BE2C (cell line): ENCODE measurements around the gene THSD7A.

ENCODE experiments used
- DNase-seq: peaks from one replicate; pipeline ENCODE4 v3.0.0-alpha.2; 2020
- H3K27me3 ChIP-seq: fragments of 250-450 bp; sonication (Bioruptor Pico); 2 replicates; pipeline ENCODE4 v1.5.1; 2020; ENCODE audit warnings: mild to moderate bottlenecking
- H3K36me3 ChIP-seq: fragments of 250-450 bp; sonication (Bioruptor Pico); 2 replicates; pipeline ENCODE4 v1.5.1; 2020; ENCODE audit warnings: mild to moderate bottlenecking
- H3K4me1 ChIP-seq: fragments of 250-450 bp; sonication (Bioruptor Pico); 2 replicates; pipeline ENCODE4 v1.5.1; 2020
- H3K4me3 ChIP-seq: 2 replicates; pipeline ENCODE4 v1.5.1; 2011; ENCODE audit warnings: low read depth, low read length
- H3K9me3 ChIP-seq: fragments of 250-450 bp; sonication (Bioruptor Pico); 2 replicates; pipeline ENCODE4 v1.5.1; 2020
- TF ChIP-seq, protein P1 (sequence below): IDR thresholded peaks from 2 replicates; pipeline ENCODE4 v1.5.1; 2012; ENCODE audit warnings: mild to moderate bottlenecking, low read depth, low read length

Gene THSD7A

DNA sequence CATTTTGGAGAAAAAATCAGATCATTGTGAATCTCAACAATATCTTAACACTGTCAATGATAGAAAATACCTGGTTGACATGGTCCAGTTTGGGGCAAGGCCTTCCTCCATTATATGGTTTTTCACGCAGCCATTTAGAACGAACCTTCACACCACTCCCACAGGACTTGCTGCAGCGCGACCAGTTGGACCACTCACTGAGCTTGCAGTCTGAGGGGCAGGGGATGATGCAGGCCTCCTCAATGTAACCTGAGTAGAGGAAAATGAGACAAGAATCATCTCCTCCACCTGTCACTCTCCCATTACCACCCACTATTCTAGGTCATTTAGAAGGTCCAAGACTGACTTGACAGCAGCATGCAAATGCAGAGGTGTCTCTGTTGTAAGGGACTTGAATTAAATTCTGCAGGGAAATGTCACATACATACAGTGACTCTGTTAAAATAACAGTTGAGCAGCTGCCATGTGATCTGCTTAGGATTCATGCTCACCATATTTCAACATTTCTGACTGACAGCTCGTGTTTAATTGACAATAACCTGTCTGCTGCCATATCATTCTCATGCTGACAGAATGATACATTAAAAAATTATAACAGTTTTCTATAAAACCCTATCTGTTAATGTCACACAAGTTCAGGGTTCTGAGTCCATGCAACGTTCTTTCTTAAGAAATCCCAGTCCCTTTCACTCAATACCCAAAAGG, 403.0 kb downstream of the THSD7A start:
- Histone ChIP-seq H3K9me3 (no peaks in the 10 kb centered on the region), H3K36me3 (no peaks in the 10 kb centered on the region), H3K4me3 (no peak overlapping the region), H3K4me1 (peaks cover 28% of the 10 kb centered on the region), H3K27me3 (no peaks in the 10 kb centered on the region)
- TF ChIP-seq, protein P1, sequence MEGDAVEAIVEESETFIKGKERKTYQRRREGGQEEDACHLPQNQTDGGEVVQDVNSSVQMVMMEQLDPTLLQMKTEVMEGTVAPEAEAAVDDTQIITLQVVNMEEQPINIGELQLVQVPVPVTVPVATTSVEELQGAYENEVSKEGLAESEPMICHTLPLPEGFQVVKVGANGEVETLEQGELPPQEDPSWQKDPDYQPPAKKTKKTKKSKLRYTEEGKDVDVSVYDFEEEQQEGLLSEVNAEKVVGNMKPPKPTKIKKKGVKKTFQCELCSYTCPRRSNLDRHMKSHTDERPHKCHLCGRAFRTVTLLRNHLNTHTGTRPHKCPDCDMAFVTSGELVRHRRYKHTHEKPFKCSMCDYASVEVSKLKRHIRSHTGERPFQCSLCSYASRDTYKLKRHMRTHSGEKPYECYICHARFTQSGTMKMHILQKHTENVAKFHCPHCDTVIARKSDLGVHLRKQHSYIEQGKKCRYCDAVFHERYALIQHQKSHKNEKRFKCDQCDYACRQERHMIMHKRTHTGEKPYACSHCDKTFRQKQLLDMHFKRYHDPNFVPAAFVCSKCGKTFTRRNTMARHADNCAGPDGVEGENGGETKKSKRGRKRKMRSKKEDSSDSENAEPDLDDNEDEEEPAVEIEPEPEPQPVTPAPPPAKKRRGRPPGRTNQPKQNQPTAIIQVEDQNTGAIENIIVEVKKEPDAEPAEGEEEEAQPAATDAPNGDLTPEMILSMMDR = no peak
- DNase-seq = no peak

DNA sequence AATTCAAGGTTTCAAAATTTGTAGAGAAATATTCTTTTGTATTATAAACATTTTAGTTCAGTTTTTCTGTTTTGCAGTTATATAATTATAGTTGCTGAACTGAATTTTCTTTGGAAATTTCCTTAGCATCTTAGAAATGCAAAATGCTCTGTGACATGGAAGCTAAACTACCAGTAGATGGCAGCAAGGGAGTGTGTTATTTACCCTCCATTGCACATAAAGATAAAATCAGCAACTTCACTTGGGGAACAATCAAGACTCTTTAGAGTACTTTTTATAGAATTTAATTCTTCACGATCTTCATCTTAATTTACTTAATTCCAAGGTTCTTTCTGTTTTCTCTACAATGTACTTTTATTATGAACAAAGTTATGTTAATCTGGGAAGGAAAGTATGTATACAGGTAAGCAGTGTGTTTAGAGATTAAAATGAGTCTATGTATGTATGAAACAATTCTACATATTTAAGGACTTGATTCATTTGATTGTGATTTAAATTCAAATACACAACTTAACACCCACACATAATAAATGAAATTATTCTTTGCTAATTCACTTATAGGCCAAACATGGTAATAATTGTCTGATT, 404.2 kb downstream of the THSD7A start:
- Histone ChIP-seq H3K4me3 (no peak overlapping the region), H3K36me3 (peaks cover 4% of the 10 kb centered on the region; the same call in 1 of the 2 replicates), H3K4me1 (peaks cover 30% of the 10 kb centered on the region), H3K27me3 (no peaks in the 10 kb centered on the region), H3K9me3 (no peaks in the 10 kb centered on the region)
- peak; percentile 30 for DNase-seq
- TF ChIP-seq, protein P1 = peak; percentile 85

DNA sequence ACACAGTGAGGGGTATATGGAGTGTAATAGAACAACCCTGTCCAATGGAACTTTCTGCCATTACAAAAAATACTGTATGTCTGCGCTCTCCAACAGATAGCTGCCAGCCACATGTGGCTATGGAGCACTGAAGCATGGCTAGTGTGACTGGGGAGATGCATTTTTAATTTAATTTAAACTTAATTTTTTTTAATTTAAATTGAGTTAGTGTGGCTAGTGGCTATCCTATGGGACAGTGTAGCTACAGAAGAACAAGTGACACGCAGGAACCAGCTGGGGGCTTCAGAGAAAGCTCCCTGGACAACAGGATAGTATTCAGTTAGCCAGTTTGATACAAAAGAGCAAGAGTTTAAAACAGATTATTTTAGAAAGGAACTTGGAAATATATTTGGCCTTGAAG, 408.0 kb downstream of the THSD7A start:
- TF ChIP-seq, protein P1 = no peak
- Histone ChIP-seq H3K4me1 (peaks cover 27% of the 10 kb centered on the region), H3K27me3 (no peaks in the 10 kb centered on the region), H3K9me3 (no peaks in the 10 kb centered on the region), H3K4me3 (no peak overlapping the region), H3K36me3 (peaks cover 12% of the 10 kb centered on the region)
- peak; percentile 63 for DNase-seq

DNA sequence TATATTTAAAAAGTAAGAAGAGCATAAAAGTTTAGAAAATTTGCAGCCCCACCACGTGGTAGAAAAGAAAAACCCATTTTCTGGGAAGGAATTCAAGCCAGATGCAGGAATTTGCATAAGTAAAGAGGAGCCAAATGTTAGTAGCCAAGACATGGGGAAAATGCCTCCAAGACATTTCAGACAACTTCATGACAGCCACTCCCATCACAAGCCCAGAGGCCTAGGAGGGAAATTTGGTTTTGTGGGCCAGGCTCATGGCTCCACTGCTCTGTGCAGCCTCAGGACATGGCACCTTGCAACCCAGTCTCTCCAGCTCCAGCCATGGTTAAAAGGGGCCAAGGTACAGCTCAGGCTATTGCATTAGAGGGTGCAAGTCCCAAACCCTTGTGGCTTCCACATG, 411.9 kb downstream of the THSD7A start:
- Histone ChIP-seq H3K9me3 (no peaks in the 10 kb centered on the region), H3K27me3 (no peaks in the 10 kb centered on the region), H3K4me3 (no peak overlapping the region), H3K4me1 (peaks cover 13% of the 10 kb centered on the region), H3K36me3 (peaks cover 15% of the 10 kb centered on the region)
- no peak for DNase-seq
- TF ChIP-seq, protein P1 = no peak

DNA sequence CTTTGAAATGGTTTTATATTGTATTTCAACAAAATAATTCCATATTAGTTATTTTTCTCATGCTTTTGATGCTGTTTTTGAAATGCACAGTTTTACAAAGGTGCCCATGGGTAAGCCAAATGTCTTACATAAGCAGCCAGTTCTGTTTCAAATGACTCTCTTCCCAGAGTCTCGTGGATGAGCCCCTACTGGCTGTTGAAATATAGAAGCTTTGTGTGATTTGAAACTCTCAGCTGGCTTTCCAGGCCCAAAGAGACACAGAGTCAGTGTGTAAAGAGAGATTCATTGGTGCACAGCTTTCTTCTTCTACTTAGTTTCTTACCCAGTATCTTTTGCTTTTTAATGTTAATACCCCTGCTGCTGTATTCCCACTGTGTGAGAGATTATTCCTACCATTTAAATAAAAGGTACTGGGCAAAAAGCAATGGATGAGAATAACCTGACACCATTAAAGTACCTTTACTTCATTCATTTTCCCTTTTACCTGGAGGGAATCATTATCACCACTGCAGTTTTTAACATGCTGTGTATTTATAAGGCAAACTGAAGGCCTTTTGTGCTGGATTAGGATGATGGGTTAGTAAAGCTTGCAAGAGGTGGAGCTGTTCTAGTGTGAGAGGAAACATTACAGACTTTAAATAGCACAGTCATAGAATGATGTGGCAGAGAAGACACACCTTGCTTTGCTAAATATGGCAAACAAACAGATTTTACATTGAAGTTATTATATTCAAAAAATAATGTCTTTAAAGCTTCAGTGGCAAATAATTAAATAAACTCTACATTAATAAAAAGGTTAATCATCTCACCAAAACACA, 415.1 kb downstream of the THSD7A start:
- no peaks in the 10 kb centered on the region for H3K27me3 ChIP-seq
- H3K4me3 ChIP-seq = no peak overlapping the region
- no peak for DNase-seq
- H3K36me3 ChIP-seq = peaks cover 15% of the 10 kb centered on the region
- TF ChIP-seq, protein P1 = no peak
- no peaks in the 10 kb centered on the region for H3K9me3 ChIP-seq
- no peaks in the 10 kb centered on the region for H3K4me1 ChIP-seq

DNA sequence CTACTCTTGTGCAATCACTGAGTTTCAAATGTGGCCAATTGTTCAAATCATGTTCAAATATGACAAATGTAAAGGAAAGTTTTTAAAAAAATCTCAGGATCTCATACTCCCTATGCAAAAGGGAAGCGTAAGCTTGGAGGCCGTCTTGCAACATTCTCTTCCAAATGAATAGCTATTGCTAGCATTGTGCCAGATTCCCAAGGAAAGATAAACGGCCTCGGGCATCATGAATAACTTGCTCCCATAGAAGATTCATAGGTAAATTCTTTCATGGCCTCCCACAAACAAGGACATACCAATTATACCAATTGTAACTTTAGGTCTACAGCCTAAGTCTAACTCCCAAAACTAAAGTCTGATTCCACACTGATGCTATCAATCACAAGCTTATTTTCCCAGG, 416.9 kb downstream of the THSD7A start:
- peaks cover 2% of the 10 kb centered on the region; the same call in 1 of the 2 replicates for H3K4me1 ChIP-seq
- H3K9me3 ChIP-seq = no peaks in the 10 kb centered on the region
- peaks cover 18% of the 10 kb centered on the region for H3K36me3 ChIP-seq
- no peaks in the 10 kb centered on the region for H3K27me3 ChIP-seq
- no peak overlapping the region for H3K4me3 ChIP-seq
- no peak for DNase-seq
- TF ChIP-seq, protein P1 = no peak
